Keratinocyte (primary cell): ENCODE results near the gene DMD. TPM values are rescaled to one million over a fixed set of nuclear protein-coding genes. Genes with fewer than 3 reads are reported as not detected.

Source experiments
- DNase-seq: peaks from one replicate; pipeline ENCODE4 v3.0.0-alpha.2; 2011; ENCODE audit warnings: low read depth, missing footprints, low spot score
- FAIRE-seq: peaks from 2 replicates; lab custom pipeline; 2011; peaks lifted over from hg19 to GRCh38; lab: Jason Lieb, UNC
- H2AFZ ChIP-seq: 2 replicates; pipeline ENCODE4 v1.6.0; 2012; ENCODE audit warnings: low read length, control low read depth, inconsistent platforms; ENCODE audit not compliant: control insufficient read depth
- H3K27ac ChIP-seq: 2 replicates; pipeline ENCODE4 v1.5.1; 2011; ENCODE audit warnings: low read length; ENCODE audit not compliant: control insufficient read depth, insufficient read depth
- H3K27me3 ChIP-seq: 3 replicates; pipeline ENCODE4 v1.6.0; 2011; ENCODE audit warnings: low read length; ENCODE audit not compliant: control insufficient read depth, insufficient read depth; ENCODE audit errors: extremely low read depth
- H3K36me3 ChIP-seq, 2 experiments: 2 replicates in 1 of 2; 3 replicates in 1 of 2; pipeline ENCODE4 v1.5.1; 2011; ENCODE audit warnings: low read length in 2 of 2, mild to moderate bottlenecking in 1 of 2; ENCODE audit not compliant: control insufficient read depth in 2 of 2, insufficient read depth in 2 of 2; ENCODE audit errors: extremely low read depth in 1 of 2
- H3K4me1 ChIP-seq: 3 replicates; pipeline ENCODE4 v1.5.1; 2011; ENCODE audit warnings: low read length; ENCODE audit not compliant: control insufficient read depth, insufficient read depth; ENCODE audit errors: extremely low read depth
- H3K4me2 ChIP-seq: 3 replicates; pipeline ENCODE4 v1.6.0; 2011; ENCODE audit warnings: low read depth, low read length; ENCODE audit not compliant: control insufficient read depth, insufficient read depth; ENCODE audit errors: extremely low read depth
- H3K4me3 ChIP-seq, 3 experiments: fragments of 200-600 bp in 1 of 3; sonication (generic) in 1 of 3; 2 replicates in 2 of 3; 3 replicates in 1 of 3; pipeline ENCODE4 v1.5.1; 2011 to 2016; ENCODE audit warnings: low read length in 3 of 3, mild to moderate bottlenecking in 3 of 3, control low read depth in 2 of 3, inconsistent platforms in 1 of 3, low read depth in 1 of 3, mixed read lengths in 1 of 3, mixed run types in 1 of 3, moderate library complexity in 1 of 3; ENCODE audit not compliant: control insufficient read depth in 2 of 3, insufficient read depth in 2 of 3; ENCODE audit errors: extremely low read depth in 1 of 3
- H3K79me2 ChIP-seq: 2 replicates; pipeline ENCODE4 v1.6.0; 2012; ENCODE audit warnings: low read length; ENCODE audit not compliant: control insufficient read depth, insufficient read depth
- H3K9ac ChIP-seq: 3 replicates; pipeline ENCODE4 v1.6.0; 2011; ENCODE audit warnings: low read length; ENCODE audit not compliant: control insufficient read depth, insufficient read depth; ENCODE audit errors: extremely low read depth
- H3K9me1 ChIP-seq: 3 replicates; pipeline ENCODE4 v1.6.0; 2011; ENCODE audit warnings: low read length; ENCODE audit not compliant: control insufficient read depth, insufficient read depth; ENCODE audit errors: extremely low read depth
- H3K9me3 ChIP-seq: 2 replicates; pipeline ENCODE4 v1.5.1; 2012; ENCODE audit warnings: low read depth, low read length; ENCODE audit not compliant: control insufficient read depth
- H4K20me1 ChIP-seq: 3 replicates; pipeline ENCODE4 v1.6.0; 2011; ENCODE audit warnings: low read length; ENCODE audit not compliant: control insufficient read depth, insufficient read depth; ENCODE audit errors: extremely low read depth
- EZH2 ChIP-seq: IDR thresholded peaks from one replicate; pipeline ENCODE4 v1.6.1; 2012; ENCODE audit warnings: inconsistent platforms, mild to moderate bottlenecking, low read length, moderate library complexity
- dilution Hi-C: fragments of 300-500 bp; cut with MboI; formaldehyde crosslinking; loops from one replicate; pipeline ENCODE4 v1.7.0; 2020; ENCODE audit warnings: low sequenced_read_pairs; ENCODE audit not compliant: extremely low pct_ligation_motif_present
- polyA plus RNA-seq, 5 experiments: library from polyadenylated mRNA; depleted of rRNA in 3 of 5; stranded (reverse) in 3 of 5; stranded (forward) in 1 of 5; unstranded in 1 of 5; fragments of >200 nt; gene quantifications; 1 replicate in 1 of 5; 2 replicates in 3 of 5; 3 replicates in 1 of 5; pipeline versions ENCODE4 v1.2.1 to v1.2.3, GENCODE V29; 2011 to 2012; ENCODE audit warnings: missing spikeins in 2 of 5, low read depth in 1 of 5, low replicate concordance in 1 of 5
- TF ChIP-seq, protein P1 (sequence below), 3 experiments: IDR thresholded peaks in 1 of 3; conservative IDR thresholded peaks in 1 of 3; optimal IDR thresholded peaks in 1 of 3; 2 replicates in 2 of 3; 3 replicates in 1 of 3; pipeline versions ENCODE3 to v1.5.1; 2011; ENCODE audit warnings: low read length in 3 of 3, mild to moderate bottlenecking in 3 of 3, moderate library complexity in 2 of 3, control low read depth in 1 of 3, inconsistent platforms in 1 of 3; ENCODE audit not compliant: insufficient read depth in 2 of 3; ENCODE audit errors: extremely low read depth in 1 of 3

DMD gene
- polyA plus RNA-seq, 1 donor (not counting 4 experiments of a cell fraction or from before 2014, with no cell fraction given), result 8.9 TPM

- Histone ChIP-seq H3K9ac (no peak overlapping the region), H3K4me1 (no peaks in the 10 kb centered on the region), H2AFZ (no peak overlapping the region), H3K4me2 (no peak overlapping the region), H3K4me3 (no peak overlapping the region), H3K9me3 (no peaks in the 10 kb centered on the region), H4K20me1 (no peaks in the 10 kb centered on the region), H3K27ac (no peak overlapping the region), H3K9me1 (no peaks in the 10 kb centered on the region), H3K27me3 (no peaks in the 10 kb centered on the region), H3K79me2 (no peaks in the 10 kb centered on the region), H3K36me3 (no peaks in the 10 kb centered on the region)
- FAIRE-seq, result no peak
- no peak for DNase-seq
- dilution Hi-C loops, result no loop called here
- TF ChIP-seq EZH2, result no peak
- TF ChIP-seq, protein P1, sequence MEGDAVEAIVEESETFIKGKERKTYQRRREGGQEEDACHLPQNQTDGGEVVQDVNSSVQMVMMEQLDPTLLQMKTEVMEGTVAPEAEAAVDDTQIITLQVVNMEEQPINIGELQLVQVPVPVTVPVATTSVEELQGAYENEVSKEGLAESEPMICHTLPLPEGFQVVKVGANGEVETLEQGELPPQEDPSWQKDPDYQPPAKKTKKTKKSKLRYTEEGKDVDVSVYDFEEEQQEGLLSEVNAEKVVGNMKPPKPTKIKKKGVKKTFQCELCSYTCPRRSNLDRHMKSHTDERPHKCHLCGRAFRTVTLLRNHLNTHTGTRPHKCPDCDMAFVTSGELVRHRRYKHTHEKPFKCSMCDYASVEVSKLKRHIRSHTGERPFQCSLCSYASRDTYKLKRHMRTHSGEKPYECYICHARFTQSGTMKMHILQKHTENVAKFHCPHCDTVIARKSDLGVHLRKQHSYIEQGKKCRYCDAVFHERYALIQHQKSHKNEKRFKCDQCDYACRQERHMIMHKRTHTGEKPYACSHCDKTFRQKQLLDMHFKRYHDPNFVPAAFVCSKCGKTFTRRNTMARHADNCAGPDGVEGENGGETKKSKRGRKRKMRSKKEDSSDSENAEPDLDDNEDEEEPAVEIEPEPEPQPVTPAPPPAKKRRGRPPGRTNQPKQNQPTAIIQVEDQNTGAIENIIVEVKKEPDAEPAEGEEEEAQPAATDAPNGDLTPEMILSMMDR (optimal IDR thresholded peaks at IDR 0.05 in 1 of 3, IDR thresholded peaks at IDR 0.05 in 1 of 3, conservative IDR thresholded peaks at IDR 0.05 in 1 of 3; ENCODE audit: extremely low read depth in 1 of 3, insufficient read depth in 2 of 3, low read length in 3 of 3), result no peak
Measured at GRCh38 chrX:31436424-31436823, 1774.9 kb downstream of the DMD start.

GRCh38 chrX:31435592-31435991 lies 1775.8 kb downstream of the DMD start:
- Histone ChIP-seq H4K20me1 (no peaks in the 10 kb centered on the region), H3K9me3 (no peaks in the 10 kb centered on the region), H3K79me2 (no peaks in the 10 kb centered on the region), H3K27me3 (no peaks in the 10 kb centered on the region), H3K4me1 (no peaks in the 10 kb centered on the region), H3K9ac (no peak overlapping the region), H3K4me3 (no peak overlapping the region), H2AFZ (no peak overlapping the region), H3K4me2 (no peak overlapping the region), H3K27ac (no peak overlapping the region), H3K36me3 (no peaks in the 10 kb centered on the region), H3K9me1 (no peaks in the 10 kb centered on the region)
- FAIRE-seq (no peak), DNase-seq (no peak)
- TF ChIP-seq EZH2, result no peak
- TF ChIP-seq, protein P1 (optimal IDR thresholded peaks at IDR 0.05 in 1 of 3, IDR thresholded peaks at IDR 0.05 in 1 of 3, conservative IDR thresholded peaks at IDR 0.05 in 1 of 3; ENCODE audit: extremely low read depth in 1 of 3, insufficient read depth in 2 of 3, low read length in 3 of 3), result no peak
- dilution Hi-C loops, result no loop called here
